Ovary (tissue), 10 donors: ENCODE measurements around the gene HOXD11. TPM values are rescaled to one million over a fixed set of nuclear protein-coding genes. Genes with fewer than 3 reads are reported as not detected.

Experiments
- DNase-seq, 5 donors: peaks; one replicate each; pipeline ENCODE4 v3.0.0-alpha.2; 2019 to 2020
- H3K27ac ChIP-seq, 2 donors: fragments of 200-600 bp; one replicate each; pipeline versions ENCODE4 v1.5.1 to v1.8.0; 2019 to 2022
- H3K27me3 ChIP-seq: fragments of 200-600 bp; one replicate; pipeline ENCODE4 v1.8.0; 2022
- H3K36me3 ChIP-seq: fragments of 200-600 bp; sonication (generic); one replicate; pipeline ENCODE4 v1.5.1; 2019
- H3K4me1 ChIP-seq: one replicate; pipeline ENCODE4 v1.8.1; 2013; ENCODE audit warnings: mild to moderate bottlenecking, moderate library complexity; ENCODE audit not compliant: insufficient read depth
- H3K4me3 ChIP-seq: fragments of 200-600 bp; sonication (generic); one replicate; pipeline ENCODE4 v1.5.1; 2017
- H3K9me3 ChIP-seq, 2 donors: fragments of 200-600 bp in 1 of 2; sonication (generic) in 1 of 2; one replicate each; pipeline versions ENCODE4 v1.5.1 to v1.8.1; 2013 to 2019; ENCODE audit warnings: mild to moderate bottlenecking in 1 of 2, moderate library complexity in 1 of 2
- EP300 ChIP-seq: sonication (generic); formaldehyde crosslinking; IDR thresholded peaks from one replicate; pipeline ENCODE4 v1.6.1; 2017; ENCODE audit warnings: antibody characterized with exemption
- POLR2A ChIP-seq: fragments of 450-650 bp; IDR thresholded peaks from one replicate; pipeline ENCODE4 v1.6.1; 2017; ENCODE audit warnings: antibody characterized with exemption, mild to moderate bottlenecking, moderate library complexity
- WGBS, 3 donors: extraction: QIAGEN DNeasy Blood & Tissue Kit in 1 of 3; methylation state at CpG; one replicate each; pipeline versions ENCODE4 v1.1.5 to v1.1.7; 2013 to 2017; 5-methylcytosine and 5-hydroxymethylcytosine counted together
- intact Hi-C, 4 donors: fragments of 100-400 bp; cut with DNase I; formaldehyde crosslinking; loops; one replicate each; pipeline versions ENCODE4 v1.11.0 to v1.15.1; 2022 to 2023
- long read RNA-seq, 3 donors: library from polyadenylated mRNA in 2 of 3; unstranded in 2 of 3; transcript quantifications; one replicate each; pipeline ENCODE4 v2.0.0 and lab custom pipeline, GENCODE V29; 2021 to 2026
- polyA plus RNA-seq, 2 donors: library from polyadenylated mRNA; stranded (reverse); fragments of 200-250 nt in 1 of 2; fragments of 350-450 nt in 1 of 2; fragmentation: Illumina TruSeq in 1 of 2; extraction: RNeasy Lipid Tissue Mini Kit (QIAGEN cat#74804) in 1 of 2; gene quantifications; one replicate each; pipeline ENCODE4 v1.2.3, GENCODE V29; 2013 to 2014
- total RNA-seq, 7 donors: library from RNA; depleted of rRNA in 2 of 7; stranded (reverse); fragments of >200 nt in 2 of 7; fragmentation: NEBNext Ultra II Directional in 3 of 7; extraction: Animal tissue kit (Norgen Biotek cat#: 25700) in 3 of 7; gene quantifications; one replicate each; pipeline versions ENCODE4 v1.1.0 to v1.2.4, GENCODE V29; 2016 to 2023
- TF ChIP-seq, protein P1 (sequence below), 3 donors: fragments of 450-650 bp in 2 of 3; fragments of 200-600 bp in 1 of 3; IDR thresholded peaks; one replicate each; pipeline versions ENCODE4 v1.5.1 to v1.8.0; 2016 to 2022; ENCODE audit warnings: antibody characterized with exemption in 3 of 3, mild to moderate bottlenecking in 1 of 3
- donor health status: DM: no; HTN: no; CAD: no; lungs with moderate emphysema.
- donor health status: DM: no; HTN: no; CAD: no.
- donor health status: Bipolar disorder and iron deficiency.
- donor health status: DM: yes; HTN: yes; CAD: no.
- donor health status: DM: no; HTN: no; CAD: no.
- donor health status: DM: yes; HTN: yes; CAD: no.

HOXD11 gene
- total RNA-seq = 1 to 10 TPM in 2 of 7 donors, under 1 TPM in 1, not detected in 4; 0.61 to 1.3 (median 1.1) TPM
- polyA plus RNA-seq = under 1 TPM; 0.07 to 0.48 TPM
- long read RNA-seq, donor 1, partial matches to known transcripts = 0 of 1 reads
- long read RNA-seq, donor 1, other reads (novel, unspliced or antisense) = 0 of 1 reads
- long read RNA-seq, donor 2 = 0 reads
- long read RNA-seq, donor 3 = 0 reads

GRCh38 chr2:176106581-176107539 is at the start of gene HOXD11:
Gene HOXD11, plus strand, starts transcription at chr2:176107280. Its CDS starts 76 bp downstream, at chr2:176107356.
- H3K9me3 ChIP-seq = no peaks in the 10 kb centered on the region
- DNase-seq = peak in 2 of 5 donors; percentile 36 to 53
- no peak within 1 kb of the TSS for H3K27ac ChIP-seq
- peak within 1 kb of the TSS; percentile 43 for H3K4me3 ChIP-seq
- H3K27me3 ChIP-seq = peaks cover 1% of the 10 kb centered on the region
- intact Hi-C loops = loop anchor here in 1 of 4 donors (10.0 kb wide), 1 partner anchor 1772 kb away; the partner anchor contains the start of gene SP9
- TF ChIP-seq POLR2A (no peak), EP300 (no peak)
- TF ChIP-seq, protein P1, sequence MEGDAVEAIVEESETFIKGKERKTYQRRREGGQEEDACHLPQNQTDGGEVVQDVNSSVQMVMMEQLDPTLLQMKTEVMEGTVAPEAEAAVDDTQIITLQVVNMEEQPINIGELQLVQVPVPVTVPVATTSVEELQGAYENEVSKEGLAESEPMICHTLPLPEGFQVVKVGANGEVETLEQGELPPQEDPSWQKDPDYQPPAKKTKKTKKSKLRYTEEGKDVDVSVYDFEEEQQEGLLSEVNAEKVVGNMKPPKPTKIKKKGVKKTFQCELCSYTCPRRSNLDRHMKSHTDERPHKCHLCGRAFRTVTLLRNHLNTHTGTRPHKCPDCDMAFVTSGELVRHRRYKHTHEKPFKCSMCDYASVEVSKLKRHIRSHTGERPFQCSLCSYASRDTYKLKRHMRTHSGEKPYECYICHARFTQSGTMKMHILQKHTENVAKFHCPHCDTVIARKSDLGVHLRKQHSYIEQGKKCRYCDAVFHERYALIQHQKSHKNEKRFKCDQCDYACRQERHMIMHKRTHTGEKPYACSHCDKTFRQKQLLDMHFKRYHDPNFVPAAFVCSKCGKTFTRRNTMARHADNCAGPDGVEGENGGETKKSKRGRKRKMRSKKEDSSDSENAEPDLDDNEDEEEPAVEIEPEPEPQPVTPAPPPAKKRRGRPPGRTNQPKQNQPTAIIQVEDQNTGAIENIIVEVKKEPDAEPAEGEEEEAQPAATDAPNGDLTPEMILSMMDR (IDR thresholded peaks at IDR 0.05) = no peak
- peaks cover 5% of the 10 kb centered on the region for H3K4me1 ChIP-seq
- no peaks in the 10 kb centered on the region for H3K36me3 ChIP-seq
- WGBS, 3 donors = 3 to 6% (median 3%) methylated on average over 60 to 85 of the region's 85 CpGs

GRCh38 chr2:176063958-176064357 is 43.1 kb upstream of the HOXD11 start:
- no peak overlapping the region for H3K4me3 ChIP-seq
- H3K27me3 ChIP-seq = no peaks in the 10 kb centered on the region
- no peak for DNase-seq
- no peaks in the 10 kb centered on the region for H3K36me3 ChIP-seq
- H3K9me3 ChIP-seq = no peaks in the 10 kb centered on the region
- TF ChIP-seq POLR2A = no peak
- TF ChIP-seq, protein P1 (IDR thresholded peaks at IDR 0.05) = no peak
- no peak for TF ChIP-seq EP300
- no peak overlapping the region for H3K27ac ChIP-seq
- WGBS, 3 donors = 47 to 50% (median 49%) methylated on average over 2 of the region's 2 CpGs
- H3K4me1 ChIP-seq = peaks cover 3% of the 10 kb centered on the region
- intact Hi-C loops = no loop called here

DNA sequence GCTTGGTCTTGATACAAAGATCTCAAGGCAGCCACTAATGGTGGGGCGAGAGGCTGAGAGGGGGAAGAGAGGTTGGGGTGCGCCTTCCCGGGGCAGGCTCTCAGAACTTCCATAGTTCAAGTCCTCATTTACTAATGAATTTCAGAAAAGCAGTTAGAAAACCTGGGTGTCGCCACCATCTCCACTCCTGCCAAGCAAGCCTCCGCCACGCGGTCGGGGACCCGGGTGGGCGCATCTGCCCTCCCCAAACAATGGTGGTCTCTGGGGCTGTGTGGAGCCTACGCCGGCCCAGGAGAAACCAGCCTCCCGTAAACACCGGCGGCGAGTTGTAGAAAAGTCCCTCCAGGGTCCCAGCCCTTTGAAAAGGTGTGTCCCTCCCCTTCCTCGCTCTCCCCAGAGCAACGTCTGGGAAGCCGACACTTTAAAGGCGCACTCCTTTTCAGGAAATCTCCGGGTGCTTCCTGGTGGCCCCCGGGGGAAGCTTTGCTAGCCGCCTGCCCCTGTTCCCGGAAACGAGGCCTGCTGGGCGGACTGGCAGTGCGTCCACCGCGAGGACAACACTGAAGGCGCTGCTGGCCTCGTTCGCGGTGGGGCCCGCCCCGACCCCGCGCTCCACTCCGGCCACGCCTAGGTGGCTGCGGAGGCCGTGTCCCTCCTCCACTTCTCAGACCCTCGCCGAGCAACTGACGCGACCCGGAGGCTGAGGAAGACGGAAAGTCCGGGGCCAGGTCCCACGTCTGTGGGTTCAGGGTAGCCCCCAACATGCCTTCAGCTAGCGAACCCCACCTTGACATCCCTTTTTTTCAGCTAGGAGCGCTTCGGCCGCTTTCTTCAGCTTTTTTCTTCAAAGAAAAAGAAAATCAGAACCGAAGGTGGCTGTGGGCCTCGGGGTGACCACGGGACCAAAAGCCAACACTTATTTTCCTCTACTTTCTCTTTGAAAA is 40.2 kb upstream of the HOXD11 start:
- DNase-seq = no peak
- Histone ChIP-seq H3K27ac (no peak overlapping the region), H3K27me3 (no peaks in the 10 kb centered on the region), H3K9me3 (no peaks in the 10 kb centered on the region), H3K4me1 (peaks cover 3% of the 10 kb centered on the region), H3K36me3 (no peaks in the 10 kb centered on the region), H3K4me3 (peak overlapping the region; percentile 18)
- intact Hi-C loops = no loop called here
- WGBS, 3 donors = 11 to 16% (median 16%) methylated on average over 56 of the region's 56 CpGs
- no peak for TF ChIP-seq POLR2A
- TF ChIP-seq, protein P1 (IDR thresholded peaks at IDR 0.05) = no peak
- no peak for TF ChIP-seq EP300
